HG03442 (cell line): Measurements from ENCODE around the gene SEPTIN8.
"Not testable (repeated sequence)": the region's sequence is repeated elsewhere in the genome, so short reads cannot be mapped to it uniquely, and the experiment has no call there.

Experiments used
- ATAC-seq: cut with Tn5 transposase; IDR thresholded peaks from one replicate; pipeline ENCODE4 v1.9.1; 2021; ENCODE audit warnings: mild to moderate bottlenecking, moderate library complexity; ENCODE audit not compliant: unreplicated experiment

Gene SEPTIN8

DNA sequence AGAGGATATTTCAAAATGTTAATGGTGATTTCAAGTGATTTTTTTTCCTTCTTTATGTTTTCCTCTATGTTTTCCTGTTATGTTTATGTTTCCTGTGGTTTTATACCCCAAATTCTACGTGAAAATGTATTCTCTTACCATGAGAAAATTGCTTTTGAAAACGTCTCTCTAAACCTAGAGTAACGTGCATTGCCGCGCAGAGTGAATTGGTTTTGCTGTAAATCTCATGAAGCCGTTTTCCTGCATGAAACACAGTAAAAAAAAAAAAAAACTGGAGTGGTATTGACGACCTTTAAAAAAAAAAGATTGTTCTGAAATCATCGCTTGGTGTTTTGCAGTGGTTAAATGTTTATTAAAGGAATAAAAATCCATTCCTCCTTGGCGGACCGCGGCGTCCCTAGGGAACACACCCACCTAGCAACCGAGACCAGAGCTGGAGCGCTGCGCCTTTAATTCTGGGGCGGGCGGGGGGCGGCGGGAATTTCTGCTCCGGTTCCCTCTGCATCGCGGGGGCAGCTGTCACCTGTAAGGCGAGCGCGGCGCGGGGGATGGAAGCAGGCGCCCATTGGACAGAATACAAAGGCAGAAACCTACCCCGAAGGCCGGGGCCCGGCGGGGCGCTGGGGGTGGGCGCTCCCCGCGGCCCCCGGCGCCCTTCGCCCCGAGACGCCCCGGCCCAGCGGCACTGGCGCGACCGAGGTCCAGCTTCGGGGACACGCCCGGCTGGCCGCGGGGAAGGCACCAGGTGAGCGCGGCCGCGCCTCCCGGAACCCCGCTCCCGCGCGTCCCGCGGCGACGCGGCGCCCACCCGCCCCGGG, 36.0 kb upstream of the SEPTIN8 start, which contains the start of gene SOWAHA:
TSS of gene SOWAHA (plus strand) at position 522 of the 818 bp plus-strand sequence. CDS start 320 bp downstream, outside the sequence.
- no peak for ATAC-seq

DNA sequence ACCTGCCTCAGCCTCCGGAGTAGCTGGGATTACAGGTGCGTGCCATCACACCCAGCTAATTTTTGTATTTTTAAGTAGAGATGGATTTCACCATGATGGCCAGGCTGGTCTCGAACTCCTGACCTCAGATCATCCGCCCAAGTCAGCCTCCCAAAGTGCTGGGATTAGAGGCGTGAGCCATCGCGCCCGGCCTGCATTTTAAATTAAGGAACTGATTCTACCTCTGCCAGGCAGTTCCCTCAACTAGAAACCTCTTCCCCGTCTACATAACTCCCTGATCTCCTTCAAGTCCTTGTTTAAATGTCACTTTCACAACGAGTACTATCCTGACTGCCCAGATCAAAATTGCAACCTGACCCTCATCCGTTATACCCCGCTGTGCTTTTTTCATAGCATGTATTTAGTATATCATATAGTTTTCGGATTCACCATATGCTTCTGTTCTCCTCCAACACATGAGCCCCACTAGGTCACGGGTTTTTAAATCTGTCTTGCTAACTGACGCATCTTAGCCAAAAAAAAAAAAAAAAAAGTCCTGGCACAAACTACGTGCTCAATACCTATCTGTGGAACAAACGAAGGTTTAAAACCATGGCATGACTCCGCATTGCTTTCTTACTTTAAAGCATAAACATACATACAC, 35.2 kb upstream of the SEPTIN8 start:
- no peak for ATAC-seq

GRCh38 chr5:132810605-132811004, 33.6 kb upstream of the SEPTIN8 start:
- ATAC-seq, result no peak

DNA sequence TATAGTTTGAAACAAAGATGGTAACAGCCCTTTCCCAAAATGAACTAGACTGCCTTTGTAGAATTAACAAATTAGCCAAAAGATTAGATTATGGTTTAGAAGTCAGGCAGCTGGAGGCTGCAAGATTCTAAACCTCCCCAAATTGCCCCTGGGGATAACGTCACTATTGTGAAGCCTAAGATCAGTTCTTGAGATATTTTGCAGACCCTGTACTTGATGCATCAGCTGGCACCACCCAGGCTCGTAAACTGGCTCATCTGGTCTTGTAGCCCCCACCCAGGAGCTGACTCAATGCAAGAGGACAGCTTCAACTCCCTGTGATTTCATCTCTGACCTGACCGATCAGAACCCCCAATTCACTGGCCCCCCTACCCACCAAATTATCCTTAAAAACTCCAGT, 31.8 kb upstream of the SEPTIN8 start:
- ATAC-seq, result no peak

GRCh38 chr5:132808448-132808847, 31.4 kb upstream of the SEPTIN8 start:
- ATAC-seq, result no peak

- ATAC-seq, result no peak
Observed at GRCh38 chr5:132807163-132807838, 30.3 kb upstream of the SEPTIN8 start.

DNA sequence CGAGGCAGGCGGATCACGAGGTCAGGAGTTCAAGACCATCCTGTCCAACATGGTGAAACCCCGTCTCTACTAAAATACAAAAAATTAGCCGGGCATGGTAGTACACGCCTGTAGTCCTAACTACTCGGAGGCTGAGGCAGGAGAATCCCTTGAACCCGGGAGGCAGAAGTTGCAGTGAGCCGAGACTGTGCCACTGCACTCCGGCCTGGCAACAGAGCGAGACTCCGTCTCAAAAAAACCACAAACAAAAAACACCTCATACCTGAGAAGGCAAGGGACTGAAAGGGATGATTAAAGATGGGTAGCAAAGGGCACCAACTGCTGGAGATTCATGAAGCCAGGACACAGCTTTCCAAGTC, 29.7 kb upstream of the SEPTIN8 start:
- not testable (repeated sequence) for ATAC-seq

- ATAC-seq, result not testable (repeated sequence)
Observed at GRCh38 chr5:132805872-132806271, 28.8 kb upstream of the SEPTIN8 start.

GRCh38 chr5:132804219-132804618, 27.2 kb upstream of the SEPTIN8 start:
- ATAC-seq, result not testable (repeated sequence)

DNA sequence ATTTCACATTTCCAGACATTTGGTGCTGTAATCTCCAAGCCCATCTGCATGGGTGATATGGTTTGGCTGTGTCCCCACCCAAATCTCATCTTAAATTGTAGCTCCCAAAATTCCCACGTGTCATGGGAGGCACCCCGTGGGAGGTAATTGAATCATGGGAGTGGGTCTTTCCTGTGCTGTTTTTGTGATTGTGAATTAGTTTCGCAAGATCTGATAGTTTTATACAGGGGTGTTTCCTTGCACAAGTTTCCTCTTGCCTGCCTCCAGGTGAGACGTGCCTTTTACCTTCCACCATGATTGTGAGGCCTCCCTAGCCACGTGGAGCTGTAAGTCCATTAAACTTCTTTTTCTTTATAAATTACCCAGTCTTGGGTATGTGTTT, 25.6 kb upstream of the SEPTIN8 start:
- ATAC-seq, result not testable (repeated sequence)

GRCh38 chr5:132802044-132802684, 25.1 kb upstream of the SEPTIN8 start:
- ATAC-seq, result no peak

- ATAC-seq, result no peak
Observed at GRCh38 chr5:132800545-132800944, 23.5 kb upstream of the SEPTIN8 start.

DNA sequence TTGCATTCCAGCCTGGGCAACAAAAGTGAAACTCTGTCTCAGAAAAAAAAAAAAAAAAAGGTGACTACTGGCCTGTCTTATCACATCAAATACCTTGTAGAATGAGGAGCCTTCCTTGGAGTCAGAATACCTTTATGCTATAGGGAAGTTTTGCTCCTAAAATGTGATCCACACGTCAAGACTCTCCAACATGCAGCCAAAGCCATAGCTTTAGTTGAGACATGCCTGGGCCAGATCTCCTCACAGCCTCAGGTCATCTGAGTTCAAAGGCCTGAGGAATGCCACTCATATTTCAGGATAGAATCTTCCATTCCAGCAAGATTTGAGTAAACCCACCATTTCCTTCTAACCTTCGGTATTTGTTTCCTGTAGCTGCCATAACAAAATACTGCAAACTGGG, 22.4 kb upstream of the SEPTIN8 start:
- no peak for ATAC-seq

DNA sequence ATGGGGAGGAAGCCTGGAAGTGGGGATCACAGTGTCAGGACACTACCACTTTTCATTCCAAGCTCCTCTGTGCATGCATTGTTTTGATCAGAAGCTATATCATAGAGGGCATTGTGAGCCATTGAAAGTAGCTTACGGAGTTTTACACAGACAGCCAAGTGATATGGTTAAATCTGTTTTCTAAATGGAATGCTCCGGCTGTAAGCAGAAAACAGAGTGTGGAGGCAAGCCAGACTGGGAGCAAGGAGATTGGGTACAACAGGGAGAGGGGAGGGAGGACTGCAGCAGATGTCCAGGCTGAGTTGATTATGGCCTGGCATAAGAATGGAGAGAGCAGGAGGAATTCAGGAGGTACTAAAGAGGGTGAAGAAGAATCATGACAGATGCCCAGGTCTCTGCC, 20.6 kb upstream of the SEPTIN8 start:
- no peak for ATAC-seq

- ATAC-seq, result no peak
Observed at GRCh38 chr5:132791026-132791425, 14.0 kb upstream of the SEPTIN8 start.

DNA sequence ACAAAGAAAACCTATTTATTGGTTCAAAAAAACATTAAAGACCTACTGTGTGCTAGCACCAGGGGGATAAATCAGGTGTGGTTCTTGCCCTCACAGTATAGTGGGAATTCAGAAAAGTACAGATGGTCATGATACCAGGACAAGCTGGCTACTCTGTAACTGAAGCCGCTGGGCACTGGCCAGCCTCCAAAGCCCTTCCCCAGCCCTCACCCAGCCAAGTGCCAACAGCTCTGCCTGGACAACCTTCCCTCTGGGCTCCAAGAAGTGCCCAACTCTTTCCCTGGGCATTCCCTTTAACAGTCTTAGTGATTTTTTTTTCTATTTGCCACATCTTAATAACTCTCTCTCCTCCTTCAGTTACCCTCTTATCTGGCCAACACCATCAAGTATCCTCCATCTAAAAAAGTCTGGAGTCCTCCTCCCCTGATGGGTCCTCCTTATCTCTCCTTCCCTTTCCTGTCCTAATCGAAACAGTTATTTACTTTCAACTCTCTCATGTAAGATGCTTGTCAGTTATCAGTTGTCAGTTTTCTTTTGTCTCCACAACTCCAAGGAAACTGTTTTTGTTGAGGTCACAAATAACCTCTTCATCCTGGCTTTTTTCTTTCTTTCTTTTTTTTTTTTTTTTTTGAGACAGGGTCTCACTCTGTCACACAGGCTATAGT, 13.3 kb upstream of the SEPTIN8 start:
- no peak for ATAC-seq

GRCh38 chr5:132788990-132789886, 12.2 kb upstream of the SEPTIN8 start:
- ATAC-seq, result no peak

- ATAC-seq, result no peak
Observed at GRCh38 chr5:132788508-132788907, 11.5 kb upstream of the SEPTIN8 start.

GRCh38 chr5:132787076-132787475, 10.0 kb upstream of the SEPTIN8 start:
- ATAC-seq, result no peak

DNA sequence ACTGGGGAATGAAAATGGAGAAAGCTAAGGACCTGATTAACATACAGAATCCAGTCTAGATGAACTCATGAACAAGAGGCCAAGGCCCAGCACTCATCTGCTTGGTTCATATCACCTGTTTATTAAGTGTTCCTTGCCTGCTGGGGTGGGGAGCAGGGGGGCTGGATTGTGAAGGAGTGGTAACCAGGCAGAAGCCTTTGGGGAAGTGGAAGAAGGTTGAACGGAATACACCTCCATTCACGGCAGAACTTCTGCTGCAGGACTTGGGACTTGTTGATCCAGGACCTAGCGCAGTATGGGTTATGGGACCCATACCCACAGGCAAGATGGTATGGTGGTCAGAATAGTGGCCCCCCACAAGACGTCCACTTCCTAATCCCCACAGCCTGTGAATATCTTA, 8.8 kb upstream of the SEPTIN8 start:
- no peak for ATAC-seq
